Adrenal gland (tissue), 5 donors: ENCODE data around the gene MGAT5.

Source experiments
- POLR2A ChIP-seq, 2 donors: fragments of 450-650 bp; IDR thresholded peaks; one replicate each; pipeline ENCODE4 v1.6.1; 2017; ENCODE audit warnings: antibody characterized with exemption in 2 of 2, mild to moderate bottlenecking in 2 of 2, moderate library complexity in 1 of 2
- TF ChIP-seq, protein P1 (sequence below), 6 experiments: fragments of 450-650 bp in 4 of 6; fragments of 200-600 bp in 2 of 6; sonication (generic) in 1 of 6; IDR thresholded peaks; 1 replicate in 5 of 6; 2 replicates in 1 of 6; pipeline versions ENCODE4 v1.5.1 to v1.8.0; 2016 to 2021; ENCODE audit warnings: antibody characterized with exemption in 6 of 6, mild to moderate bottlenecking in 2 of 6, moderate library complexity in 1 of 6
- donor health status: DM: no; HTN: no; CAD: no.

DNA sequence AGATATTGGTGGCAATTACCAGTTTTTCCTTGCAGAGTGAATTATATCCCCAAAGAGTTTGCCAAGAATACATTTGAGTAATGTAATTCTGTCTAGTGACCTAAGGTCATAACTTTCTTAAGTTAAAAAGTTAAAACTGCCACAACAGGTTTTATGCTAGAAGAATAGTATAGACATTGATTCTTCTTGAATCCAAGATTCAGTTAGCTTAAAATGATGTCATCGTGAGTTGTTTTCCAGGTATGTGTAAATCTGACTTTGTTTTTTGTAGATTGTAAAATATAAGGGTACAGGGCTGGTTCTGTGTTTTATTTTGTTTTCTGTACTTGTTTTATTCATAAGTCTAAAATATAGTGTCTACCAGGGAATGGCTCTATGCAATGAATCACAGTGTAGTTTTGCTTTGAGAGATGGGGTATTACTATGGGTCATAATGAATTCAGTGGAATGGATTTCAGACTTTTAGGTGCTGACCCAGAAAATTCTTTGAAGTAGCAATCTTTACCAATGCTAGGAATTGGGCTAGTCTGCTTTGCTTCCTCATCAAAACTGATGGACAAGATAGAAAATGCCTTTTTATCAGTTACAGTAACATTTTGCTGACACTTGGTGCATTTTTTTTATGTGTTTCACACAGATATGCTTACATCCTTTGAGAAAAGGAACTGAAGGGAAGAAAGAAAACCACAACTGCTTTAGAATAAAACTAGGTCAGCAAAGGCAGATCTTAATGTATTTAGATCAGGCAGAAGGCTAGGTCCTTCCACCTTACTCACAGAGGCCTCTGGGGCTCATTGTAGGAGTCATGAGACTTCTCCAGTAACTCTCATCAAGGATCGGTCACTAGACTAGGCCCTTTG, 20.8 kb upstream of the MGAT5 start:
- TF ChIP-seq, protein P1, sequence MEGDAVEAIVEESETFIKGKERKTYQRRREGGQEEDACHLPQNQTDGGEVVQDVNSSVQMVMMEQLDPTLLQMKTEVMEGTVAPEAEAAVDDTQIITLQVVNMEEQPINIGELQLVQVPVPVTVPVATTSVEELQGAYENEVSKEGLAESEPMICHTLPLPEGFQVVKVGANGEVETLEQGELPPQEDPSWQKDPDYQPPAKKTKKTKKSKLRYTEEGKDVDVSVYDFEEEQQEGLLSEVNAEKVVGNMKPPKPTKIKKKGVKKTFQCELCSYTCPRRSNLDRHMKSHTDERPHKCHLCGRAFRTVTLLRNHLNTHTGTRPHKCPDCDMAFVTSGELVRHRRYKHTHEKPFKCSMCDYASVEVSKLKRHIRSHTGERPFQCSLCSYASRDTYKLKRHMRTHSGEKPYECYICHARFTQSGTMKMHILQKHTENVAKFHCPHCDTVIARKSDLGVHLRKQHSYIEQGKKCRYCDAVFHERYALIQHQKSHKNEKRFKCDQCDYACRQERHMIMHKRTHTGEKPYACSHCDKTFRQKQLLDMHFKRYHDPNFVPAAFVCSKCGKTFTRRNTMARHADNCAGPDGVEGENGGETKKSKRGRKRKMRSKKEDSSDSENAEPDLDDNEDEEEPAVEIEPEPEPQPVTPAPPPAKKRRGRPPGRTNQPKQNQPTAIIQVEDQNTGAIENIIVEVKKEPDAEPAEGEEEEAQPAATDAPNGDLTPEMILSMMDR (IDR thresholded peaks at IDR 0.05) = no peak
- TF ChIP-seq POLR2A (IDR thresholded peaks at IDR 0.05) = no peak
